Ishikawa (cell line): Measurements from ENCODE around the gene PLEKHJ1.

ENCODE experiments used
- CEBPB ChIP-seq: IDR thresholded peaks from 2 replicates; pipeline ENCODE4 v1.6.1; 2012
- CREB1 ChIP-seq: IDR thresholded peaks from 2 replicates; pipeline ENCODE4 v1.6.1; 2012; ENCODE audit warnings: low read depth
- FOXM1 ChIP-seq: IDR thresholded peaks from 2 replicates; pipeline ENCODE4 v1.6.1; 2012; ENCODE audit warnings: low read depth, borderline replicate concordance
- MAX ChIP-seq: IDR thresholded peaks from 2 replicates; pipeline ENCODE4 v1.6.1; 2012
- REST ChIP-seq: IDR thresholded peaks from 2 replicates; pipeline ENCODE4 v1.6.1; 2012; ENCODE audit warnings: low read depth, mild to moderate bottlenecking
- TAF1 ChIP-seq: IDR thresholded peaks from 2 replicates; pipeline ENCODE4 v1.6.1; 2012; ENCODE audit warnings: low read depth, mild to moderate bottlenecking
- YY1 ChIP-seq: IDR thresholded peaks from 2 replicates; pipeline ENCODE4 v1.6.1; 2012; ENCODE audit warnings: low read depth
- ZBTB7A ChIP-seq: IDR thresholded peaks from 2 replicates; pipeline ENCODE4 v1.6.1; 2012; ENCODE audit warnings: low read depth

DNA sequence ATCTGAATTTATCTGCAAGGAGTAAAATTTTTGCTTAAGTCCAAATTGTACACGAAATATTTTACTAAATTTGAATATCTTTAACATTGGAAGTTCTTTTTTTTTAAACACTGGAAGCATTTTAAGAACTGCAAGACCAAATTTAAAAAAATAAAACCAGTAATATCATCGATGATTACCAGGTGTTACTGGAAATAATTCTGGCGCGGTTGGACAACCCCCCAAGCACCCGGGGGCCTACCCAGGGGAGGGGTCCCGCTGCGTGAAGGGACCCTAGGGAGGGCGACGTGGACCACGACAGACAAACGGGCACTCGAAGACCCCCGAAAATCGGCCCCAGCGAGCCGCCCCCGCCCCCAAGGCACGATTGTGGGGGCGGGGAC is 32.7 kb upstream of the PLEKHJ1 start:
- no peak for TF ChIP-seq CREB1
- no peak for TF ChIP-seq MAX
- no peak for TF ChIP-seq TAF1
- no peak for TF ChIP-seq FOXM1
- TF ChIP-seq ZBTB7A: peak; percentile 93
- TF ChIP-seq REST: no peak
- TF ChIP-seq CEBPB: no peak
- no peak for TF ChIP-seq YY1
